ENCODE data around the gene GINS2.

Gene GINS2

GRCh38 chr16:85637808-85638647 is 50.7 kb downstream of the GINS2 start:
- H3K4me3 ChIP-seq (ENCODE audit: low read depth, low read length), result no peak overlapping the region
- TF ChIP-seq CTCF (IDR thresholded peaks at IDR 0.05; ENCODE audit: control insufficient read depth, extremely low read depth, insufficient read depth), result no peak
- no peak for DNase-seq (ENCODE audit: low read depth)

- TF ChIP-seq CTCF (IDR thresholded peaks at IDR 0.05; ENCODE audit: control insufficient read depth, extremely low read depth, insufficient read depth), result no peak
- no peak overlapping the region for H3K4me3 ChIP-seq (ENCODE audit: low read depth, low read length)
- no peak for DNase-seq (ENCODE audit: low read depth)
These were observed 51.5 kb downstream of the GINS2 start for GRCh38 chr16:85637061-85637807.

GRCh38 chr16:85636234-85636812 is 52.4 kb downstream of the GINS2 start:
- TF ChIP-seq CTCF (IDR thresholded peaks at IDR 0.05; ENCODE audit: control insufficient read depth, extremely low read depth, insufficient read depth), result no peak
- DNase-seq (ENCODE audit: low read depth), result no peak
- no peak overlapping the region for H3K4me3 ChIP-seq (ENCODE audit: low read depth, low read length)

- no peak overlapping the region for H3K4me3 ChIP-seq (ENCODE audit: low read depth, low read length)
- no peak for DNase-seq (ENCODE audit: low read depth)
These were observed 53.1 kb downstream of the GINS2 start for GRCh38 chr16:85635545-85636140.

GRCh38 chr16:85634747-85635544 is 53.8 kb downstream of the GINS2 start:
- no peak for DNase-seq (ENCODE audit: low read depth)
- H3K4me3 ChIP-seq (ENCODE audit: low read depth, low read length), result no peak overlapping the region
- no peak for TF ChIP-seq CTCF (IDR thresholded peaks at IDR 0.05; ENCODE audit: control insufficient read depth, extremely low read depth, insufficient read depth)

More at GRCh38 chr16:85635545-85636140, 53.1 kb downstream of the GINS2 start:
- TF ChIP-seq CTCF (IDR thresholded peaks at IDR 0.05; ENCODE audit: control insufficient read depth, extremely low read depth, insufficient read depth), result no peak

GRCh38 chr16:85633888-85634287 is 54.9 kb downstream of the GINS2 start:
- no peak overlapping the region for H3K4me3 ChIP-seq (ENCODE audit: low read depth, low read length)
- DNase-seq (ENCODE audit: low read depth), result no peak
- no peak for TF ChIP-seq CTCF (IDR thresholded peaks at IDR 0.05; ENCODE audit: control insufficient read depth, extremely low read depth, insufficient read depth)
